Uterus (tissue), 4 donors: ENCODE results near the gene KRTAP5-3. TPM values are rescaled to one million over a fixed set of nuclear protein-coding genes. Genes with fewer than 3 reads are reported as not detected.
"Not testable (repeated sequence)": the region's sequence is repeated elsewhere in the genome, so short reads cannot be mapped to it uniquely, and the experiment has no call there.

Experiments used
- DNase-seq, 2 donors: peaks; one replicate each; pipeline ENCODE4 v3.0.0-alpha.2; 2019 to 2020
- H3K27ac ChIP-seq, 2 donors: fragments of 200-600 bp; sonication (generic); 1 replicate in 1 of 2; 2 replicates in 1 of 2; pipeline ENCODE4 v1.5.1; 2016 to 2018
- H3K27me3 ChIP-seq, 2 donors: fragments of 200-600 bp; sonication (generic); one replicate each; pipeline ENCODE4 v1.5.1; 2018 to 2019; ENCODE audit warnings: control low read depth in 1 of 2
- H3K36me3 ChIP-seq, 2 donors: fragments of 200-600 bp; sonication (generic); one replicate each; pipeline ENCODE4 v1.5.1; 2019; ENCODE audit warnings: control low read depth in 1 of 2
- H3K4me1 ChIP-seq, 2 donors: fragments of 200-600 bp; sonication (generic); one replicate each; pipeline ENCODE4 v1.5.1; 2018 to 2019; ENCODE audit warnings: control low read depth in 1 of 2
- H3K4me3 ChIP-seq, 2 donors: fragments of 200-600 bp; sonication (generic); 1 replicate in 1 of 2; 2 replicates in 1 of 2; pipeline ENCODE4 v1.5.1; 2018 to 2019; ENCODE audit warnings: mild to moderate bottlenecking in 1 of 2
- H3K9me3 ChIP-seq, 2 donors: fragments of 200-600 bp; sonication (generic); one replicate each; pipeline ENCODE4 v1.5.1; 2019; ENCODE audit warnings: control low read depth in 1 of 2
- POLR2A ChIP-seq, 2 donors: fragments of 450-650 bp; IDR thresholded peaks; one replicate each; pipeline ENCODE4 v1.6.1; 2016; ENCODE audit warnings: antibody characterized with exemption in 2 of 2, mild to moderate bottlenecking in 1 of 2, moderate library complexity in 1 of 2
- intact Hi-C: fragments of 100-400 bp; cut with DNase I; formaldehyde crosslinking; loops from one replicate; pipeline ENCODE4 v1.15.1; 2023; ENCODE audit warnings: low total_unique reads
- total RNA-seq, 4 donors: library from RNA; depleted of rRNA in 3 of 4; stranded (reverse); fragments of >200 nt in 3 of 4; gene quantifications; one replicate each; pipeline versions ENCODE4 v1.1.0 to v1.2.4, GENCODE V29; 2014 to 2023
- TF ChIP-seq, protein P1 (sequence below), 4 experiments: fragments of 200-600 bp in 2 of 4; fragments of 450-650 bp in 2 of 4; sonication (generic) in 2 of 4; IDR thresholded peaks; one replicate each; pipeline ENCODE4 v1.5.1; 2016 to 2019; ENCODE audit warnings: antibody characterized with exemption in 4 of 4, mild to moderate bottlenecking in 2 of 4, moderate library complexity in 1 of 4
- donor health status: DM: yes; HTN: yes; CAD: no.

Gene KRTAP5-3
- total RNA-seq, 4 donors from 2014 or later = not detected

DNA sequence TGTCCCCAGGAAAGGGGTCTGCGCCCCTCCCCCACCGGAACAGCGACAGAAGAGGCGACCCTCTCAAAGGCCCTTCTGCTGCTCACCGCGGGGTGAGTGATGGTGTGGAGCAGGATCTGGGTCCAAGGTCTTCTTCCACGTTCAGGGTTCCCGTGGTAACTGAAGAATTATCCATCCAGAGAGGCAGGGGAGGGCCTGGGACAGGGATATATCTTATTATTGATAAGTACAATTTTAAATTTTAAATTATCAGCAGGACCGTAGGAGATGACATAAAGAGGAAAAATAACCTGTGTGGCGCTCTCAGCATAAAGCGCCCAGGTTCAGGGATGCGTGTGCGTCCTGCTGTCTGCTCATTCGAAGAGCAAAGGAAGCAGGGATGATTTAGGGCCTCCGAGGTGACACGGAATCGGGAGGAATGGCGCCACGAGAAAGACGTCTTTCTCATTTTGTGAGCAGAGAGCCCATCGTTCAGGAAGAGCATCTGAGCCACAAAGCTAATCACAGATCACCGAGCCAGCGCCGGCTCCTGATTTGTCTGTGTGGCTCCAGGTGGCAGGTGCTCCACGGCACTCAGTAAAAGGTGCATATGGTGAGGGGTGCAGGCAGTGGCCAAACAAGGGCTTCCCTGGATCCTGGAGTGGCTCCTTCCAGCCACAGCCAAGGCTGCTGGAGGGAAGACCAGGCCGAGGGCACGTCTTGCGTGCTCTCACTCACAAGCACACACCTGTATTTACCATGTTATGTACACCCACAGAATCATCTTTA lies 40.6 kb upstream of the KRTAP5-3 start:
- DNase-seq = no peak

GRCh38 chr11:1647901-1648652 lies 39.8 kb upstream of the KRTAP5-3 start:
- DNase-seq = no peak
- no peak overlapping the region for H3K4me3 ChIP-seq
- H3K4me1 ChIP-seq = no peaks in the 10 kb centered on the region
- intact Hi-C loops = no loop called here
- no peak for TF ChIP-seq POLR2A (IDR thresholded peaks at IDR 0.05)
- TF ChIP-seq, protein P1, sequence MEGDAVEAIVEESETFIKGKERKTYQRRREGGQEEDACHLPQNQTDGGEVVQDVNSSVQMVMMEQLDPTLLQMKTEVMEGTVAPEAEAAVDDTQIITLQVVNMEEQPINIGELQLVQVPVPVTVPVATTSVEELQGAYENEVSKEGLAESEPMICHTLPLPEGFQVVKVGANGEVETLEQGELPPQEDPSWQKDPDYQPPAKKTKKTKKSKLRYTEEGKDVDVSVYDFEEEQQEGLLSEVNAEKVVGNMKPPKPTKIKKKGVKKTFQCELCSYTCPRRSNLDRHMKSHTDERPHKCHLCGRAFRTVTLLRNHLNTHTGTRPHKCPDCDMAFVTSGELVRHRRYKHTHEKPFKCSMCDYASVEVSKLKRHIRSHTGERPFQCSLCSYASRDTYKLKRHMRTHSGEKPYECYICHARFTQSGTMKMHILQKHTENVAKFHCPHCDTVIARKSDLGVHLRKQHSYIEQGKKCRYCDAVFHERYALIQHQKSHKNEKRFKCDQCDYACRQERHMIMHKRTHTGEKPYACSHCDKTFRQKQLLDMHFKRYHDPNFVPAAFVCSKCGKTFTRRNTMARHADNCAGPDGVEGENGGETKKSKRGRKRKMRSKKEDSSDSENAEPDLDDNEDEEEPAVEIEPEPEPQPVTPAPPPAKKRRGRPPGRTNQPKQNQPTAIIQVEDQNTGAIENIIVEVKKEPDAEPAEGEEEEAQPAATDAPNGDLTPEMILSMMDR (IDR thresholded peaks at IDR 0.05) = no peak
- H3K9me3 ChIP-seq = no peaks in the 10 kb centered on the region
- H3K27me3 ChIP-seq = no peaks in the 10 kb centered on the region
- H3K36me3 ChIP-seq = no peaks in the 10 kb centered on the region
- no peak overlapping the region for H3K27ac ChIP-seq

More for the DNA sequence above, 40.6 kb upstream of the KRTAP5-3 start:
- no peaks in the 10 kb centered on the region for H3K9me3 ChIP-seq
- intact Hi-C loops = no loop called here
- no peaks in the 10 kb centered on the region for H3K27me3 ChIP-seq
- H3K4me3 ChIP-seq = no peak overlapping the region
- no peaks in the 10 kb centered on the region for H3K4me1 ChIP-seq
- no peaks in the 10 kb centered on the region for H3K36me3 ChIP-seq
- TF ChIP-seq POLR2A (IDR thresholded peaks at IDR 0.05) = no peak
- TF ChIP-seq, protein P1 (IDR thresholded peaks at IDR 0.05) = no peak
- no peak overlapping the region for H3K27ac ChIP-seq

- H3K4me1 ChIP-seq, H3K36me3 ChIP-seq, H3K27me3 ChIP-seq, H3K4me3 ChIP-seq, H3K9me3 ChIP-seq, DNase-seq, intact Hi-C loops, H3K27ac ChIP-seq: not testable (repeated sequence)
These were observed 38.3 kb upstream of the KRTAP5-3 start for GRCh38 chr11:1646540-1646939.

- no peak for DNase-seq
- Histone ChIP-seq H3K9me3 (no peaks in the 10 kb centered on the region), H3K27ac (no peak overlapping the region), H3K4me1 (no peaks in the 10 kb centered on the region), H3K36me3 (no peaks in the 10 kb centered on the region), H3K4me3 (no peak overlapping the region), H3K27me3 (no peaks in the 10 kb centered on the region)
- intact Hi-C loops = no loop called here
- TF ChIP-seq, protein P1 (IDR thresholded peaks at IDR 0.05) = no peak
- TF ChIP-seq POLR2A (IDR thresholded peaks at IDR 0.05) = no peak
These were observed 37.1 kb upstream of the KRTAP5-3 start for GRCh38 chr11:1645357-1645821.

GRCh38 chr11:1644601-1645356 lies 36.5 kb upstream of the KRTAP5-3 start:
- H3K27ac ChIP-seq = no peak overlapping the region
- intact Hi-C loops = no loop called here
- H3K4me3 ChIP-seq = no peak overlapping the region
- H3K36me3 ChIP-seq = no peaks in the 10 kb centered on the region
- H3K9me3 ChIP-seq = no peaks in the 10 kb centered on the region
- TF ChIP-seq, protein P1 (IDR thresholded peaks at IDR 0.05) = no peak
- TF ChIP-seq POLR2A (IDR thresholded peaks at IDR 0.05) = no peak
- no peaks in the 10 kb centered on the region for H3K27me3 ChIP-seq
- H3K4me1 ChIP-seq = no peaks in the 10 kb centered on the region
- DNase-seq = no peak
